SK-N-SH (cell line): Measurements from ENCODE around the gene CCDC80.

Experiments
- CTCF ChIP-seq: fragments of 200-600 bp; sonication (generic); IDR thresholded peaks from 2 replicates; pipeline ENCODE4 v1.6.1; 2017; ENCODE audit warnings: antibody characterized with exemption, mild to moderate bottlenecking, moderate library complexity
- EP300 ChIP-seq, 2 experiments: IDR thresholded peaks; 2 replicates each; pipeline versions ENCODE4 v1.4.0 to v1.6.1; 2012; ENCODE audit warnings: borderline replicate concordance in 1 of 2, low read depth in 1 of 2, low read length in 1 of 2
- EZH2phosphoT487 ChIP-seq: fragments of 200-600 bp; sonication (generic); IDR thresholded peaks from 2 replicates; pipeline ENCODE4 v1.6.1; 2017; ENCODE audit warnings: low read depth, mixed run types, mild to moderate bottlenecking, antibody characterized with exemption, moderate library complexity, borderline replicate concordance
- JUND ChIP-seq: IDR thresholded peaks from 2 replicates; pipeline ENCODE4 v1.4.0; 2012
- MXI1 ChIP-seq: IDR thresholded peaks from 2 replicates; pipeline ENCODE4 v1.6.1; 2012; ENCODE audit warnings: mild to moderate bottlenecking, low read depth, low read length, improper control_type of control experiment
- NRF1 ChIP-seq: IDR thresholded peaks from 2 replicates; pipeline ENCODE4 v1.6.1; 2012; ENCODE audit warnings: low read depth, mild to moderate bottlenecking, low read length
- POLR2AphosphoS5 ChIP-seq: IDR thresholded peaks from 2 replicates; pipeline ENCODE4 v1.6.1; 2012; ENCODE audit warnings: low read depth, low read length
- REST ChIP-seq: IDR thresholded peaks from 2 replicates; pipeline ENCODE4 v1.6.1; 2012; ENCODE audit warnings: mild to moderate bottlenecking, low read depth, low read length, moderate library complexity
- RFX5 ChIP-seq: IDR thresholded peaks from 2 replicates; pipeline ENCODE4 v1.6.1; 2012; ENCODE audit warnings: mild to moderate bottlenecking, improper control_type of control experiment, low read length
- RXRA ChIP-seq: IDR thresholded peaks from 2 replicates; pipeline ENCODE4 v1.4.0; 2012; ENCODE audit warnings: low read depth, mild to moderate bottlenecking, borderline replicate concordance
- SMC3 ChIP-seq: IDR thresholded peaks from 2 replicates; pipeline ENCODE4 v1.6.1; 2012; ENCODE audit warnings: low read depth, low read length, improper control_type of control experiment
- TAF1 ChIP-seq: IDR thresholded peaks from 2 replicates; pipeline ENCODE4 v1.6.1; 2012; ENCODE audit warnings: low read depth, mild to moderate bottlenecking, low read length, moderate library complexity, borderline replicate concordance
- TEAD4 ChIP-seq: IDR thresholded peaks from 2 replicates; pipeline ENCODE4 v1.4.0; 2012; ENCODE audit warnings: mild to moderate bottlenecking, borderline replicate concordance; ENCODE audit not compliant: insufficient read depth
- TF ChIP-seq, protein P1 (sequence below): IDR thresholded peaks from 2 replicates; pipeline ENCODE4 v1.4.0; 2012; ENCODE audit warnings: low read depth

GRCh38 chr3:112689989-112690388, 49.0 kb upstream of the CCDC80 start:
- no peak for TF ChIP-seq CTCF
- TF ChIP-seq RXRA: no peak
- no peak for TF ChIP-seq RFX5
- TF ChIP-seq POLR2AphosphoS5: no peak
- TF ChIP-seq SMC3: no peak
- no peak for TF ChIP-seq EZH2phosphoT487
- no peak for TF ChIP-seq NRF1
- no peak for TF ChIP-seq REST
- TF ChIP-seq, protein P1, sequence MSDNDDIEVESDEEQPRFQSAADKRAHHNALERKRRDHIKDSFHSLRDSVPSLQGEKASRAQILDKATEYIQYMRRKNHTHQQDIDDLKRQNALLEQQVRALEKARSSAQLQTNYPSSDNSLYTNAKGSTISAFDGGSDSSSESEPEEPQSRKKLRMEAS: no peak
- TF ChIP-seq MXI1: no peak
- TF ChIP-seq EP300 (IDR thresholded peaks at IDR 0.05; ENCODE audit: borderline replicate concordance in 1 of 2, low read depth in 1 of 2, low read length in 1 of 2): no peak
- no peak for TF ChIP-seq TEAD4
- no peak for TF ChIP-seq JUND
- TF ChIP-seq TAF1: no peak
